ENCODE results near the gene KANK2.
"Not testable (repeated sequence)": the region's sequence is repeated elsewhere in the genome, so short reads cannot be mapped to it uniquely, and the experiment has no call there.

KANK2 gene

DNA sequence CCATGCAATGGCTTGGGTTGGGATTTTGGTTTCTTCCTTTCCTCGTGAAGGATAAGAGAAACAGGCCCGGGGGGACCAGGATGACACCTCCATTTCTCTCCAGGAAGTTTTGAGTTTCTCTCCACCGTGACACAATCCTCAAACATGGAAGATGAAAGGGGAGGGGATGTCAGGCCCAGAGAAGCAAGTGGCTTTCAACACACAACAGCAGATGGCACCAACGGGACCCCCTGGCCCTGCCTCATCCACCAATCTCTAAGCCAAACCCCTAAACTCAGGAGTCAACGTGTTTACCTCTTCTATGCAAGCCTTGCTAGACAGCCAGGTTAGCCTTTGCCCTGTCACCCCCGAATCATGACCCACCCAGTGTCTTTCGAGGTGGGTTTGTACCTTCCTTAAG, 65.9 kb downstream of the KANK2 start:
- H3K79me2 ChIP-seq (ENCODE audit: low read length) = no peaks in the 10 kb centered on the region
- H3K4me3 ChIP-seq (ENCODE audit: low read length) = no peak overlapping the region
- no peaks in the 10 kb centered on the region for H3K36me3 ChIP-seq (replicated peaks; ENCODE audit: low read depth, low read length)
- H3K4me1 ChIP-seq (ENCODE audit: low read length) = 0 out of 2 replicates have a peak, but pooled peaks cover 4% of the 10 kb centered on the region
- no peaks in the 10 kb centered on the region for H4K20me1 ChIP-seq (ENCODE audit: insufficient read depth, low read length)
- TF ChIP-seq EZH2phosphoT487 (IDR thresholded peaks at IDR 0.05; ENCODE audit: low read depth) = no peak
- TF ChIP-seq, protein P1, sequence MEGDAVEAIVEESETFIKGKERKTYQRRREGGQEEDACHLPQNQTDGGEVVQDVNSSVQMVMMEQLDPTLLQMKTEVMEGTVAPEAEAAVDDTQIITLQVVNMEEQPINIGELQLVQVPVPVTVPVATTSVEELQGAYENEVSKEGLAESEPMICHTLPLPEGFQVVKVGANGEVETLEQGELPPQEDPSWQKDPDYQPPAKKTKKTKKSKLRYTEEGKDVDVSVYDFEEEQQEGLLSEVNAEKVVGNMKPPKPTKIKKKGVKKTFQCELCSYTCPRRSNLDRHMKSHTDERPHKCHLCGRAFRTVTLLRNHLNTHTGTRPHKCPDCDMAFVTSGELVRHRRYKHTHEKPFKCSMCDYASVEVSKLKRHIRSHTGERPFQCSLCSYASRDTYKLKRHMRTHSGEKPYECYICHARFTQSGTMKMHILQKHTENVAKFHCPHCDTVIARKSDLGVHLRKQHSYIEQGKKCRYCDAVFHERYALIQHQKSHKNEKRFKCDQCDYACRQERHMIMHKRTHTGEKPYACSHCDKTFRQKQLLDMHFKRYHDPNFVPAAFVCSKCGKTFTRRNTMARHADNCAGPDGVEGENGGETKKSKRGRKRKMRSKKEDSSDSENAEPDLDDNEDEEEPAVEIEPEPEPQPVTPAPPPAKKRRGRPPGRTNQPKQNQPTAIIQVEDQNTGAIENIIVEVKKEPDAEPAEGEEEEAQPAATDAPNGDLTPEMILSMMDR (IDR thresholded peaks at IDR 0.05; ENCODE audit: low read depth, low read length) = no peak
- H3K9ac ChIP-seq (ENCODE audit: low read length) = no peak overlapping the region
- H3K9me3 ChIP-seq (ENCODE audit: insufficient read depth, low read length) = no peaks in the 10 kb centered on the region
- no peak overlapping the region for H3K4me2 ChIP-seq (ENCODE audit: low read length)
- H3K27me3 ChIP-seq (ENCODE audit: low read depth, low read length) = peaks cover 12% of the 10 kb centered on the region
- no peak overlapping the region for H3K27ac ChIP-seq (ENCODE audit: low read length)
- H2AFZ ChIP-seq (ENCODE audit: low read depth, low read length) = no peak overlapping the region

- H3K36me3 ChIP-seq (replicated peaks; ENCODE audit: low read depth, low read length) = no peaks in the 10 kb centered on the region
- H2AFZ ChIP-seq (ENCODE audit: low read depth, low read length) = no peak overlapping the region
- H3K4me1 ChIP-seq (ENCODE audit: low read length) = 0 out of 2 replicates have a peak, but pooled peaks cover 4% of the 10 kb centered on the region
- no peak overlapping the region for H3K4me2 ChIP-seq (ENCODE audit: low read length)
- H3K79me2 ChIP-seq (ENCODE audit: low read length) = no peaks in the 10 kb centered on the region
- no peak for TF ChIP-seq EZH2phosphoT487 (IDR thresholded peaks at IDR 0.05; ENCODE audit: low read depth)
- TF ChIP-seq, protein P1 (IDR thresholded peaks at IDR 0.05; ENCODE audit: low read depth, low read length) = peak; percentile 88
- no peak overlapping the region for H3K27ac ChIP-seq (ENCODE audit: low read length)
- H4K20me1 ChIP-seq (ENCODE audit: insufficient read depth, low read length) = no peaks in the 10 kb centered on the region
- H3K27me3 ChIP-seq (ENCODE audit: low read depth, low read length) = peaks cover 12% of the 10 kb centered on the region
- H3K9me3 ChIP-seq (ENCODE audit: insufficient read depth, low read length) = no peaks in the 10 kb centered on the region
- no peak overlapping the region for H3K4me3 ChIP-seq (ENCODE audit: low read length)
- no peak overlapping the region for H3K9ac ChIP-seq (ENCODE audit: low read length)
These were observed 66.4 kb downstream of the KANK2 start for GRCh38 chr19:11130824-11131455.

GRCh38 chr19:11127905-11128304, 69.4 kb downstream of the KANK2 start:
- H3K36me3 ChIP-seq (replicated peaks; ENCODE audit: low read depth, low read length) = no peaks in the 10 kb centered on the region
- no peak overlapping the region for H3K9ac ChIP-seq (ENCODE audit: low read length)
- 0 out of 2 replicates have a peak, but pooled peaks cover 4% of the 10 kb centered on the region for H3K4me1 ChIP-seq (ENCODE audit: low read length)

GRCh38 chr19:11125994-11126685, 71.2 kb downstream of the KANK2 start:
- Histone ChIP-seq H3K27ac (ENCODE audit: low read length) (no peak overlapping the region), H4K20me1 (ENCODE audit: insufficient read depth, low read length) (no peaks in the 10 kb centered on the region), H3K79me2 (ENCODE audit: low read length) (no peaks in the 10 kb centered on the region), H3K9ac (ENCODE audit: low read length) (no peak overlapping the region), H3K9me3 (ENCODE audit: insufficient read depth, low read length) (no peaks in the 10 kb centered on the region), H3K4me2 (ENCODE audit: low read length) (no peak overlapping the region), H3K36me3 (replicated peaks; ENCODE audit: low read depth, low read length) (no peaks in the 10 kb centered on the region), H3K4me3 (ENCODE audit: low read length) (no peak overlapping the region), H2AFZ (ENCODE audit: low read depth, low read length) (no peak overlapping the region), H3K27me3 (ENCODE audit: low read depth, low read length) (peaks cover 12% of the 10 kb centered on the region), H3K4me1 (ENCODE audit: low read length) (0 out of 2 replicates have a peak, but pooled peaks cover 1% of the 10 kb centered on the region)
- no peak for TF ChIP-seq EZH2phosphoT487 (IDR thresholded peaks at IDR 0.05; ENCODE audit: low read depth)
- TF ChIP-seq, protein P1 (IDR thresholded peaks at IDR 0.05; ENCODE audit: low read depth, low read length) = peak; percentile 86

More at GRCh38 chr19:11127905-11128304, 69.4 kb downstream of the KANK2 start:
- H4K20me1 ChIP-seq (ENCODE audit: insufficient read depth, low read length) = no peaks in the 10 kb centered on the region
- no peak for TF ChIP-seq EZH2phosphoT487 (IDR thresholded peaks at IDR 0.05; ENCODE audit: low read depth)
- TF ChIP-seq, protein P1 (IDR thresholded peaks at IDR 0.05; ENCODE audit: low read depth, low read length) = no peak
- H3K4me2 ChIP-seq (ENCODE audit: low read length) = no peak overlapping the region
- no peak overlapping the region for H2AFZ ChIP-seq (ENCODE audit: low read depth, low read length)
- no peaks in the 10 kb centered on the region for H3K79me2 ChIP-seq (ENCODE audit: low read length)
- peaks cover 12% of the 10 kb centered on the region for H3K27me3 ChIP-seq (ENCODE audit: low read depth, low read length)
- H3K4me3 ChIP-seq (ENCODE audit: low read length) = no peak overlapping the region
- H3K9me3 ChIP-seq (ENCODE audit: insufficient read depth, low read length) = no peaks in the 10 kb centered on the region
- no peak overlapping the region for H3K27ac ChIP-seq (ENCODE audit: low read length)

GRCh38 chr19:11124157-11124556, 73.2 kb downstream of the KANK2 start:
- H3K9me3 ChIP-seq (ENCODE audit: insufficient read depth, low read length); H2AFZ ChIP-seq (ENCODE audit: low read depth, low read length); H3K27ac ChIP-seq (ENCODE audit: low read length); H3K79me2 ChIP-seq (ENCODE audit: low read length); H3K36me3 ChIP-seq (replicated peaks; ENCODE audit: low read depth, low read length); H3K9ac ChIP-seq (ENCODE audit: low read length); H3K4me3 ChIP-seq (ENCODE audit: low read length); H3K4me1 ChIP-seq (ENCODE audit: low read length); H3K4me2 ChIP-seq (ENCODE audit: low read length); H4K20me1 ChIP-seq (ENCODE audit: insufficient read depth, low read length): not testable (repeated sequence)
- peaks cover 15% of the 10 kb centered on the region for H3K27me3 ChIP-seq (ENCODE audit: low read depth, low read length)

All from OCI-LY3 (cell line).